DMS79 (cell line): Measurements from ENCODE around the gene FBN2.
"Not testable (repeated sequence)": the region's sequence is repeated elsewhere in the genome, so short reads cannot be mapped to it uniquely, and the experiment has no call there.

Experiments
- DNase-seq: peaks from one replicate; lab custom pipeline; 2025; lab: John Stamatoyannopoulos, UW

Gene FBN2

GRCh38 chr5:128426090-128426534, 111.9 kb downstream of the FBN2 start:
- no peak for DNase-seq

GRCh38 chr5:128424646-128425045, 113.4 kb downstream of the FBN2 start:
- DNase-seq, result no peak

- DNase-seq, result no peak
Measured at GRCh38 chr5:128422612-128423011, 115.4 kb downstream of the FBN2 start.

GRCh38 chr5:128414469-128414868, 123.6 kb downstream of the FBN2 start:
- DNase-seq, result no peak

- no peak for DNase-seq
Measured at GRCh38 chr5:128413356-128413755, 124.7 kb downstream of the FBN2 start.

- DNase-seq, result no peak
Measured at GRCh38 chr5:128412145-128412930, 125.7 kb downstream of the FBN2 start.

- DNase-seq, result no peak
Measured at GRCh38 chr5:128409166-128409800, 128.8 kb downstream of the FBN2 start.

- DNase-seq, result no peak
Measured at GRCh38 chr5:128408622-128409021, 129.4 kb downstream of the FBN2 start.

GRCh38 chr5:128407944-128408343, 130.1 kb downstream of the FBN2 start:
- no peak for DNase-seq

- DNase-seq, result no peak
Measured at GRCh38 chr5:128406803-128407202, 131.2 kb downstream of the FBN2 start.

- DNase-seq, result no peak
Measured at GRCh38 chr5:128405159-128405558, 132.9 kb downstream of the FBN2 start.

- no peak for DNase-seq
Measured at GRCh38 chr5:128403333-128403732, 134.7 kb downstream of the FBN2 start.

GRCh38 chr5:128402506-128402905, 135.5 kb downstream of the FBN2 start:
- no peak for DNase-seq

- not testable (repeated sequence) for DNase-seq
Measured at GRCh38 chr5:128400766-128401165, 137.3 kb downstream of the FBN2 start.

- DNase-seq, result no peak
Measured at GRCh38 chr5:128399111-128399510, 138.9 kb downstream of the FBN2 start.

GRCh38 chr5:128397876-128398275, 140.2 kb downstream of the FBN2 start:
- no peak for DNase-seq

GRCh38 chr5:128395073-128395472, 143.0 kb downstream of the FBN2 start:
- no peak for DNase-seq

- DNase-seq, result no peak
Measured at GRCh38 chr5:128384068-128384467, 154.0 kb downstream of the FBN2 start.

- no peak for DNase-seq
Measured at GRCh38 chr5:128380337-128380736, 157.7 kb downstream of the FBN2 start.

- DNase-seq, result no peak
Measured at GRCh38 chr5:128378632-128379031, 159.4 kb downstream of the FBN2 start.

- no peak for DNase-seq
Measured at GRCh38 chr5:128378196-128378595, 159.8 kb downstream of the FBN2 start.

GRCh38 chr5:128376577-128376976, 161.5 kb downstream of the FBN2 start:
- DNase-seq, result no peak

- no peak for DNase-seq
Measured at GRCh38 chr5:128366147-128366546, 171.9 kb downstream of the FBN2 start.

- DNase-seq, result no peak
Measured at GRCh38 chr5:128362370-128362769, 175.7 kb downstream of the FBN2 start.
